Mononuclear cell (primary cell): ENCODE data around the gene BOD1L1. TPM values are rescaled to one million over a fixed set of nuclear protein-coding genes. Genes with fewer than 3 reads are reported as not detected.
A peak's percentile ranks its signal among the peaks of the same experiment; 100 is the strongest.

Experiments
- H3K27me3 ChIP-seq: 2 replicates; pipeline ENCODE4 v1.6.0; 2011; ENCODE audit warnings: low read length, control low read depth; ENCODE audit not compliant: insufficient read depth
- H3K4me1 ChIP-seq: 2 replicates; pipeline ENCODE4 v1.5.1; 2011; ENCODE audit warnings: mild to moderate bottlenecking, low read length, control low read depth; ENCODE audit not compliant: insufficient read depth
- H3K4me3 ChIP-seq: 2 replicates; pipeline ENCODE4 v1.5.1; 2011; ENCODE audit warnings: mild to moderate bottlenecking, low read length, moderate library complexity
- H3K9me3 ChIP-seq: 2 replicates; pipeline ENCODE4 v1.5.1; 2011; ENCODE audit warnings: low read depth, mild to moderate bottlenecking, control low read depth, low read length
- total RNA-seq: library from RNA; depleted of rRNA; stranded (reverse); fragments of >200 nt; gene quantifications from one replicate; pipeline ENCODE4 v1.2.3, GENCODE V29; 2012

BOD1L1 gene
- total RNA-seq, 1 donor, result 48.7 TPM

GRCh38 chr4:13548984-13549546, 78.5 kb downstream of the BOD1L1 start:
- H3K27me3 ChIP-seq, result peaks cover 79% of the 10 kb centered on the region
- H3K4me1 ChIP-seq, result peaks cover 38% of the 10 kb centered on the region
- H3K9me3 ChIP-seq, result no peaks in the 10 kb centered on the region
- no peak overlapping the region for H3K4me3 ChIP-seq

GRCh38 chr4:13548059-13548983, 79.2 kb downstream of the BOD1L1 start:
- H3K9me3 ChIP-seq, result no peaks in the 10 kb centered on the region
- peaks cover 45% of the 10 kb centered on the region for H3K4me1 ChIP-seq
- H3K4me3 ChIP-seq, result no peak overlapping the region
- peaks cover 82% of the 10 kb centered on the region for H3K27me3 ChIP-seq

GRCh38 chr4:13547485-13548041, 80.0 kb downstream of the BOD1L1 start:
- H3K27me3 ChIP-seq, result peaks cover 90% of the 10 kb centered on the region
- H3K4me1 ChIP-seq, result peaks cover 49% of the 10 kb centered on the region

GRCh38 chr4:13546941-13547484, 80.5 kb downstream of the BOD1L1 start:
- H3K27me3 ChIP-seq, result peaks cover 94% of the 10 kb centered on the region
- peak overlapping the region; percentile 23 for H3K4me3 ChIP-seq
- H3K9me3 ChIP-seq, result no peaks in the 10 kb centered on the region
- H3K4me1 ChIP-seq, result peaks cover 55% of the 10 kb centered on the region

More at GRCh38 chr4:13547485-13548041, 80.0 kb downstream of the BOD1L1 start:
- Histone ChIP-seq H3K9me3 (no peaks in the 10 kb centered on the region), H3K4me3 (peak overlapping the region; percentile 23)

- H3K4me1 ChIP-seq, result peaks cover 62% of the 10 kb centered on the region
- H3K27me3 ChIP-seq, result peaks cover 94% of the 10 kb centered on the region
- H3K9me3 ChIP-seq, result no peaks in the 10 kb centered on the region
- H3K4me3 ChIP-seq, result no peak overlapping the region
These were observed 81.2 kb downstream of the BOD1L1 start for GRCh38 chr4:13546142-13546940.

- Histone ChIP-seq H3K4me1 (peaks cover 67% of the 10 kb centered on the region), H3K4me3 (no peak overlapping the region), H3K9me3 (no peaks in the 10 kb centered on the region), H3K27me3 (peaks cover 95% of the 10 kb centered on the region)
These were observed 82.1 kb downstream of the BOD1L1 start for GRCh38 chr4:13545394-13545808.

GRCh38 chr4:13544606-13545393, 82.7 kb downstream of the BOD1L1 start:
- peak overlapping the region; percentile 26 for H3K4me3 ChIP-seq
- H3K9me3 ChIP-seq, result no peaks in the 10 kb centered on the region
- H3K27me3 ChIP-seq, result peaks cover 95% of the 10 kb centered on the region
- peaks cover 73% of the 10 kb centered on the region for H3K4me1 ChIP-seq

GRCh38 chr4:13543839-13544605, 83.5 kb downstream of the BOD1L1 start, which contains the start of gene NKX3-2:
NKX3-2 (minus strand) TSS chr4:13544508; CDS start chr4:13544414, 94 bp downstream.
- Histone ChIP-seq H3K4me3 (peak within 1 kb of the TSS; percentile 26), H3K9me3 (no peaks in the 10 kb centered on the region), H3K27me3 (peaks cover 95% of the 10 kb centered on the region), H3K4me1 (peaks cover 71% of the 10 kb centered on the region)

- Histone ChIP-seq H3K27me3 (peaks cover 95% of the 10 kb centered on the region), H3K4me3 (no peak overlapping the region), H3K9me3 (no peaks in the 10 kb centered on the region), H3K4me1 (peaks cover 64% of the 10 kb centered on the region)
These were observed 84.3 kb downstream of the BOD1L1 start for GRCh38 chr4:13543032-13543838.

- Histone ChIP-seq H3K4me1 (peaks cover 61% of the 10 kb centered on the region), H3K9me3 (no peaks in the 10 kb centered on the region), H3K4me3 (no peak overlapping the region), H3K27me3 (peaks cover 95% of the 10 kb centered on the region)
These were observed 84.9 kb downstream of the BOD1L1 start for GRCh38 chr4:13542577-13543031.

GRCh38 chr4:13541720-13542576, 85.6 kb downstream of the BOD1L1 start:
- H3K4me1 ChIP-seq, result peaks cover 55% of the 10 kb centered on the region
- no peaks in the 10 kb centered on the region for H3K9me3 ChIP-seq
- peaks cover 95% of the 10 kb centered on the region for H3K27me3 ChIP-seq
- H3K4me3 ChIP-seq, result no peak overlapping the region

GRCh38 chr4:13541176-13541604, 86.3 kb downstream of the BOD1L1 start:
- no peaks in the 10 kb centered on the region for H3K9me3 ChIP-seq
- peaks cover 47% of the 10 kb centered on the region for H3K4me1 ChIP-seq
- H3K4me3 ChIP-seq, result no peak overlapping the region
- H3K27me3 ChIP-seq, result peaks cover 95% of the 10 kb centered on the region
